H1 (cell line): ENCODE results near the gene RAMP3. TPM values are rescaled to one million over a fixed set of nuclear protein-coding genes. Genes with fewer than 3 reads are reported as not detected.

ENCODE experiments used
- CHD1 ChIP-seq: IDR thresholded peaks from 2 replicates; pipeline ENCODE4 v1.6.1; 2012; ENCODE audit warnings: low read depth, low read length, improper control_type of control experiment
- CHD7 ChIP-seq: fragments of 300-600 bp; sonication (generic); IDR thresholded peaks from 2 replicates; pipeline ENCODE4 v1.7.1; 2012; ENCODE audit warnings: low read length, moderate library complexity, mild to moderate bottlenecking, inconsistent platforms; ENCODE audit not compliant: insufficient replicate concordance
- MAFK ChIP-seq: IDR thresholded peaks from 2 replicates; pipeline ENCODE4 v1.6.1; 2012; ENCODE audit warnings: low read depth, mild to moderate bottlenecking, improper control_type of control experiment, low read length
- SAP30 ChIP-seq: fragments of 300-600 bp; sonication (generic); IDR thresholded peaks from 2 replicates; pipeline ENCODE4 v1.7.1; 2012; ENCODE audit warnings: low read length, moderate library complexity, mild to moderate bottlenecking, inconsistent platforms; ENCODE audit not compliant: insufficient read depth, insufficient replicate concordance
- SP1 ChIP-seq: IDR thresholded peaks from 2 replicates; pipeline ENCODE4 v1.6.1; 2011; ENCODE audit warnings: low read depth, low read length
- SUZ12 ChIP-seq: fragments of 200-600 bp; sonication (generic); IDR thresholded peaks from 2 replicates; pipeline ENCODE4 v1.6.1; 2012; ENCODE audit warnings: mild to moderate bottlenecking, inconsistent platforms, low read length, moderate library complexity, mixed read lengths
- YY1 ChIP-seq: IDR thresholded peaks from 2 replicates; pipeline ENCODE4 v1.6.1; 2011; ENCODE audit warnings: low read depth, mild to moderate bottlenecking, low read length
- polyA plus RNA-seq, 7 experiments: library from polyadenylated mRNA; depleted of rRNA in 3 of 7; stranded (reverse) in 5 of 7; unstranded in 2 of 7; fragments of >200 nt in 5 of 7; fragments of 200-250 nt in 2 of 7; gene quantifications; 1 replicate in 5 of 7; 2 replicates in 1 of 7; 4 replicates in 1 of 7; pipeline versions ENCODE4 v1.2.1 to v1.2.3, GENCODE V29; 2011 to 2013; ENCODE audit warnings: missing spikeins in 2 of 7, mixed read lengths in 2 of 7
- total RNA-seq: library from RNA; stranded (reverse); fragmentation: NEBNext Ultra II Directional; extraction: Animal tissue kit (Norgen Biotek cat#: 25700); gene quantifications from 2 replicates; pipeline ENCODE4 v1.2.1, GENCODE V29; 2021

The RAMP3 gene
- total and polyA plus RNA-seq, 2 of the 8 experiments (the other 6 are each of a cell fraction or from before 2014, with no cell fraction given): 0.88 to 0.98 TPM

DNA sequence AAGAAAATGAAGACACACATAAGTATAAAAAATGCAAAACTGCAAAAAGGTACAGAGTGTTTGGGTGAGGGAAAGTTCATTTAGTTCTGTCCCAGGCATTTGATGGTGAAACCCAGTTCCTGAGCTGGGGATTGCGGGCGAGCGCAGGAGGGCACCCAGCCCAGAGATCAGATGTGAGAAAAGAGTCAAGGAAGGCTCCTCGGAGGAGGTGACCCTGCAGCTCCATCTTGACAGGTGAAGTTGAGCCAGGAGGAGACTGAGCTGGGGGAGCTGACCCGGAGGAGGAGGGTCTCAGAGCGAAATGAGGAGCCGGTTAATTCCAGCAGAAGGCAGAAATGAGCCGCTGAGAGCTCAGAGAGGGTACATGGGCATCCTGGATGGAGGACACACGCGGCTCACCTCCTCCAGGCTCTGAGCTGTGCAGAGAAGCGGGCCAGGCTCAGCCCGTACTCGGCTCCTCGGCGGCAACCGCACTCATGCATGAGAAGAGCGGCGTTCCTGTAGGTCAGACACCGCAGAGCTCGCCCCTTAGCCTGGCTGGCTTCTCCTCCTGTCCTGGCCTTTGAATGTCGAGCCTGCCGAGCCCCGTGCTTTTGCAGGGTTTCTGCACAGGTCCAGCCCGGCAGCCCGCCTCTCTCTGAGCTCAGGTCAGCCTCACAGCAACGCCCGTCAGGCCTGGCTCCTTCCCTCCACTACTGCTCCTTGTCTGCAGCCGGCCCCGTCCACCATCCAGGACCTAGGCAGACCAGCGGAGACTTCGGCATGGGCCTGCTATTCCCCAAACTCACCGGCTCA, 9.5 kb upstream of the RAMP3 start (continued):
- no peak for TF ChIP-seq CHD7
- TF ChIP-seq CHD1: no peak
- TF ChIP-seq SAP30: no peak
- no peak for TF ChIP-seq MAFK
- no peak for TF ChIP-seq SP1
- TF ChIP-seq SUZ12: no peak
- TF ChIP-seq YY1: no peak
- TF ChIP-seq, all 59 proteins: peak for 0
